ENCODE measurements around the gene GPRC5C.
"Not testable (repeated sequence)": the region's sequence is repeated elsewhere in the genome, so short reads cannot be mapped to it uniquely, and the experiment has no call there.

The GPRC5C gene

DNA sequence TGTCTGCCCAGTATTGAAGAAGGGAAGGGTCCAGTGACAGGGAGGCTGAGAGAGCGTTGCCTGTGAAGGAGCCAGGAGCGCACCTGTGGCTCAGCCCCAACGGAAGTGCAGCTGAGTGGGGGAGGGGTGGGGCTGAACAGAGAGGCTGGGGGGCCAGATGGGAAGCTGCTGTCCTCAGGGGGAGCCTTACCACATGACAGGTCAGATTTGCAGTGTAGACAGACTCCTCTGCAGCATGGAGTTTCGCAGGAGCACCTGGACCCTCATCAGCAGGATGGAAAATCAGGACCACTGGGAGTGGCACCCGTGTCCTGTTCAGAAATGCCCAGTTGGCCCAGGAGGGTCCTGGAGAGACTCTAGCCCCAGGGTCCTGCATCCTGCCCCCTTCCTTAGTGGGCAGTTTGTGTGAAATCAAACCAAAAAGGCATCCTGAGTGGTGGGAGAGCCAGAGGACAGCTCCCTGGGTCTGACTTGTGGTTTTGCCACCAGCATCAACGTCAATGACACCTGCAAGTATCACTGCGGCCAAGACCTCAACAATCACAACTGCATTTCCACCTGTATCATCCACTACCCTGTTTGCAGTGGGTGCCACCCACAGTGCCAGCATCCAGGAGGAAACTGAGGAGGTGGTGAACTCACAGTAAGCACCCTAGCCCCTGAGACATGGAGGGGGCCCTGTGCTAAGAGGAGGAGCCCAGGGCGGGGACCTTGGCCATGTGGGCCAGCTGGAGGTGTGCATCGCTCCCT, 42.3 kb downstream of the GPRC5C start:
- no peak for DNase-seq (ENCODE audit: low read depth)

DNA sequence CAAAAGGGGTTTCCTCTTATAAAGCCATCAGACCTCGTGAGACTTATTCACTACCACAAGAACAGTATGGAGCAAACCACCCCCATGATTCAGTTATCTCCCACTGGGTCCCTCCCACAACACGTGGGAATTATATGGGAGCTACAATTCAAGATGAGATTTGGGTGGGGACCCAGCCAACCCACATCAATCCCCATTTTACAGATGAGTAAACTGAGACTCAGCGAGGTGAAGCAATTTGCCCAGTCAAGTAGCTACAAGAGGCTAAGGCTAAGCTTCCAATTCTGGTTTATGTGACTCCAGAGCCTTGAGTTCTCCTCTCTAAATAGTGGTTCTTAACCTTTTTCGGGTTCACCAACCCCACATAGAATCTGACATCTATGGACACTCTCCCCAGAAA, 43.3 kb downstream of the GPRC5C start:
- DNase-seq (ENCODE audit: low read depth), result no peak

- DNase-seq (ENCODE audit: low read depth), result no peak
These were observed 45.5 kb downstream of the GPRC5C start for GRCh38 chr17:74477411-74477810.

DNA sequence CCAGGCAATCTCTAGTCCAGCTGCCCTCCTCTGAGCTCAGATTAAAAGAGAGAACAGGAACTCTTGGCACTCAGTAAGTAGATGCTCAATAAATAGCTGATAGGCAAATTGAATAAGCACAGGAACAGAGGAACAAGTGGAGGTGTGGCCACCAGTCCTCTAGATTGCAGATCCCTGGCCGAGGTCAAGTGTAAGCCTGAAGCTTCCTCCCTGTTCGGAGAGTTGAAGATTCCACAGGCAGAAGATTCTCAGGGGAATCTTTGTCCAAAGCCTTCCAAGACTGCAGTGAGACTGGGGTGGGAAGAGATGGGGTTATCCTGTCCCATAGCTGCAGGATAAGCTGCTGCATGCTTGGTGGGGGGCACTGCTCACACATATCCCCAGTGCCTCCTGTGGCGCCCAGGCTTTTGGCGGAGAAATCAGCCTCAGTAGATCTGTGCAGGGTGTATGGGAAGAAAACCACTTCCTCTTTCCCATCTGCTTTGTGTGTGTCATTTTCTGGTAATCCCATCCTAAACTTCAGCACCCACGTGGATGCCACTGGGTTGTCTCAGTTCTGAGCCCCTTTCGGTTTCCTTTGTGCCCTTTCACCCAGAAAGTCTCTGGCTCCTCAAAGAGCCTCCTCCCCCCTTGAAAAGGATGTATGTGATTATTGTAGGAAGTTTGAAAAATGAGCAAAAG, 46.7 kb downstream of the GPRC5C start:
- peak; percentile 25 for DNase-seq (ENCODE audit: low read depth)

DNA sequence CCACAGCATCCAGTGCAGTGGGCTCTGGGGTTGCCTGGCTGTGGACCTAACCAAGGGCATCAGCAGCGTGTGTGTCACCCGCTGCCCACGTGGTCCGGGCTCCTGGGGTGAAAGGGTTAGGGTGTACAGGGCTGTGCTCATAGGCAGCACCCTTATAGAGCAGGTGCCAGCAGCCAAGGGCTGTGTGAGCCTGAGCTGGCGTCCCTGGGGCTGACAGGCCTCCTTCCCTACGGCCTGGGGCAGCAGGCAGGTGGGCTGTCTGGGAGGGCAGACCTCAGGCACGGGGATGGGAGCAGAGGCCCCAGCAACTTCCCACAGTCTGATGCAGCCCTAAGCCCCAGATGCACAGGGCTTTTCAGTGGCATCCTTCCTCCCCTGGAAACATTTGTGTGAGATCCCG, 48.4 kb downstream of the GPRC5C start:
- DNase-seq (ENCODE audit: low read depth), result no peak

GRCh38 chr17:74481621-74482020, 49.7 kb downstream of the GPRC5C start:
- no peak for DNase-seq (ENCODE audit: low read depth)

GRCh38 chr17:74484066-74484465, 52.2 kb downstream of the GPRC5C start:
- DNase-seq (ENCODE audit: low read depth), result no peak

DNA sequence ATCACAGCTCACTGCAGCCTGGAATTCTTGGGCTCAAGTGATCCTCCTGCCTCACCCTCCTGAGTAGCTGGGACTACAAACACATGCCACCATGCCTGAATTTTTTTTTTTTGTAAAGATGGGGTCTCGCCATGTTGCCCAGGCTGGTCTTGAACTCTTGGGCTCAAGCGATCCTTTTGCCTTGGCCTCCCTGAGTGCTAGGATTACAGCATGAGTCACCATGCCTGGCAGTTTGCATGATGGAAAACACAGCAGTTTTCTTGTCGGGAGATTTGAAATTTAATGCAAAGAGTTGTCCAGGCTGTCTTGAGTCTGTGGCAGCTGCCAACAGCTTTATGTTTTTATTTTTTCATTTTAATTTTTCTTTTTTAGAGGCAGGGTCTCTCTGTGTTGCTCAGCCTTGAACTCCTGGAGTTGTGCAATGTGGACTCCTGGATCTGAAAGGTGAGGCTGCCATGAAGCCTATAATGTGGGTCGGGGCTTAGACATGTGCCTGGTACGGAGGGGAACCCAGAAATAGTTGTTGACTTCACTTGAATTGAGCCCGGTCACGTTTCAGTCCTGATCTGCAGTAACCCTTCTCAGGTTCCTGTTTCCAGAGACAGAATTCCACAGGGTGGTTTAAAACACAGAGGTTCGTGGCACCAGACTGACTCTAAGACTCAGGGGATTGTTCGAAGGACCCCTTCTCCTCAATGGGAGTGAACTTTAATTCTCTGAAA, 53.3 kb downstream of the GPRC5C start:
- no peak for DNase-seq (ENCODE audit: low read depth)

- no peak for DNase-seq (ENCODE audit: low read depth)
These were observed 54.0 kb downstream of the GPRC5C start for GRCh38 chr17:74485841-74486240.

DNA sequence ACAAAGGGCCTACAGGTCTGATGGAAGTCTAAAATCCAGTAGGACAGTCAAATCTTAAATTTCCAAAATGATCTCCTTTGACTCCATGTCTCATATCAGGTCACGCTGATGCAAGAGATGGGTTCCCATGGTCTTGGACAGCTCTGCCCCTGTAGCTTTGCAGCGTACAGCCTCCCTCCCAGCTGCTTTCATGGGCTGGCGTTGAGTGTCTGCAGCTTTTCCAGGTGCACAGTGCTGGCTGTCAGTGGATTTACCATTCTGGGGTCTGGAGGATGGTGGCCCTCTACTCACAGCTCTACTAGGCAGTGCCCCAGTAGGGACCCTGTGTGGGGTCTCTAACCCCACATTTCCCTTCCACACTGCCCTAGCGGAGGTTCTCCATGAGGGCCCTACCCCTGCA, 56.4 kb downstream of the GPRC5C start:
- not testable (repeated sequence) for DNase-seq (ENCODE audit: low read depth)

DNA sequence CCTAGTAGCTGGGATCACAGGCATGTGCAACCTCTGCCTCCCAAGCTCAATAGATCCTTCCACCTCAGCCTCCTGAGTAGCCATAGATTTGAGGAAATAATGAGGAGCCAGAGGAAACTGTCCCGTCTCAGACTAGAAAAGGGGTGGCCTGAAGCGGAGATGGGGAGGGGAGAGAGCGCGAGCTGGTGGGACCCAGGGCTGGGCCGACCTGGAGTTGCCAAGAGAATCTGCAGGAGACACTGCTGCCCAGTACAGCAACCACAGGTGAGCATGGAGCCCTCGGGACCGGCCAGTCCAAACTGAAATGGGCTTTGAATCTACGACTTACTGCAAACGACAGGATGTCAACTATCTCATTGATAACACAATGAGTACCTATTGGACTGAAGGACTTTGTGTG, 58.8 kb downstream of the GPRC5C start:
- DNase-seq (ENCODE audit: low read depth), result no peak

DNA sequence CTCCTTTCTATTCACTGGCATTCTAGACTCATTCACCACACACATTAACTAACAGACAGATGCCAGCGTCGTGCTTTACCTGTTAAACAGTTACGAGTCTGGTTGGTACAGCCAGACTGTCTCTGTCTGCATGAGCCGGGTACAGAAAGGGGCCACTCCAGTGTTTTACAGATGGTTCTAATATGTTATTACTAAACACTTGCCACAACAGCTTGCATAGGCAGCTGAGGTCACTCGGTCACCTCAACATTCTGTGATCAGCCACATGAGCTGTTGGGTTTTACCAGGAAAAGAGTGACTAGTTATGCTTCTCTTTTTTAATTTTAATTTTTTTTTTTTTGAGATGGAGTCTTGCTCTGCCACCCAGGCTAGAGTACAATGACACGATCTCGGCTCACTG, 59.7 kb downstream of the GPRC5C start:
- DNase-seq (ENCODE audit: low read depth), result no peak

DNA sequence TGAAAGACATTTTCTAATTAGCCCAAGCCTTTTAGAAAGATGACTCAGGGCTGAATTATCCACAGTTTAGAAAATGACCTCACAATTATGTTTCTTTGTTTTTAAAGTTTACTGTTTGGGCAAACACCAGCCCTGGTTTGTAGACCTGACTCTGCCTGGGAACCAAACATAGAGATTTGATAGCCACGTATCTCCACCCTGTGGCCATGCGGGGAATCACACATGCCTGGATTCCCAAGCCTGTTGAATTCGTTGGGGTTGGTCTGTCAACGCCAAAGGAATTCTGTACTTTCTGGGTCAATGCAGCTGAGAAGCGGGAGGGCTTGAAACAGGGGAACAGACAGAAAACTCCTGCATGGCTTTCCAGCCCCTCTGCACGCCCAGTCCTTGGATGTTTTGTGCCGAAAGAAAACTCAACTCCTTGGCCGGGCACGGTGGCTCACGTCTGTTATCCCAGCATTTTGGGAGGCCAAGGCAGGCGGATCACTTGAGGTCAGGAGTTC, 61.5 kb downstream of the GPRC5C start:
- peak; percentile 52 for DNase-seq (ENCODE audit: low read depth)

All from activated T-cell treated with anti-CD3 and anti-CD28 coated beads for 48 hours (primary cell).